GM18526 (cell line): ENCODE results near the gene NLE1.
A peak's percentile ranks its signal among the peaks of the same experiment; 100 is the strongest.

ENCODE experiments used
- POLR2A ChIP-seq: IDR thresholded peaks from 3 replicates; pipeline ENCODE4 v1.6.1; 2011; ENCODE audit not compliant: insufficient read length; ENCODE audit errors: extremely low read depth

NLE1 gene

GRCh38 chr17:35083071-35083470 is 59.0 kb downstream of the NLE1 start:
- TF ChIP-seq POLR2A = no peak

DNA sequence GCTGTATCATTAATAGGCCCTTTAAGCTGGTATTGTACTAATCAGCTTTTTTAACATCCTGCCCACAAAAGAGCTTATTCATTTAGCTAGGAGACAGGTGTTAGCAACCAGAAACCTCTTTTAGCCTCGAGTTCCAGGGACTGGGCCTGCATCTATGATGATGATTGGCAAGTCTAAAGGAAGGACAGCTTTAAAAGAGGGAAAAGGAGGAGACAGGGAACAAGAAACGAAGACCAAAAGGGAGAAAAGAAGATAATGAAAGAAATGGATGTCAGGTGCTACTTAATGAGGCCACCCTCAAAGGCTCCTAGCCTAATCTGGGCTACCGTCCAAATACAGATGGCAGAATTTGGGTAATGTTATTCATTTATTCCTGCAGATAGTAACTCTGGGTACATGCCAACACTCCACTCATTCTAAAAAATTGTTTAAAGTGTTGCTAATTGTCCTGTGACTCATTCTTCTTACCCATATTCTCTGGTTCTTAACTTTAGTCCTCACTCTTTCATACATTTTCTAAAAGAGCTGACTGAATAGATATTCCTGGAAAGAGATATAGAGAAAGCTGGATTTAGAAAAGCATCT is 59.9 kb downstream of the NLE1 start:
- TF ChIP-seq POLR2A = no peak

DNA sequence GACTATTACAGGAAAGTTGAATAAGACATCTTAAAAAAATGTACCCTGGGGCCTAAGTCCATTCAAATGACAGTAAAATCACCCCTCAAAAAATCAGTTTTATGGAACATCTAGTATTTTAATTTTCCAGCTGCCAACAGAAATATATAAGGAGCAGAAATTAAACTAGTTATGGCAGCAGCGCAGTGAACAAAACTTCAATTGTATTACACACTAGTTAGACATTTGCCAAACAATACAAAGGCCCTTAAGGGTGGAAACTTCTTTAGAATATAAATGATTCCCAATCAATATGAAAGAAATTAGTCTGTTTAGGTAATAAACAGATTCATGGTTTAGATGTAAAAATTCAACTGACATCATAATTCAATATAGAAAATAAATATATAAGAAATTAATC is 60.5 kb downstream of the NLE1 start:
- TF ChIP-seq POLR2A = no peak

DNA sequence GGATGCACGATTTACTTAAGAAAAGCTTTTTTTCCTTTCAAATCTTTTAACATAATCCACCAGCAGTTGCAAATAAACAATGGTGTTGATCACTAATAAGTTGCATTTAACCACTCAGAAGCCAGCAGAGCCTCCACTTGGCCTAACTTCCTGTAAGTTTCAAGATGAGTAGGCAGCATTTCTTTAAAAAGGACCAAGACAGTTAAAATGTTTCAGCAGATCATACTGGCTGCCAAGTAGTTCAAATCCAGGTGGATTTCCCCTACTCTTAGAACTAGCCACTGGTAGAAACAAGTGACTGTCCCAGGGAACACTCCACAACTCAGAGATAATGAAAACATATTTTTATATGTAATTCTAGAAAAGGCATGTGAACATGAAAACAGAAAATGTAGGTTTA is 61.6 kb downstream of the NLE1 start:
- peak; percentile 18 for TF ChIP-seq POLR2A

DNA sequence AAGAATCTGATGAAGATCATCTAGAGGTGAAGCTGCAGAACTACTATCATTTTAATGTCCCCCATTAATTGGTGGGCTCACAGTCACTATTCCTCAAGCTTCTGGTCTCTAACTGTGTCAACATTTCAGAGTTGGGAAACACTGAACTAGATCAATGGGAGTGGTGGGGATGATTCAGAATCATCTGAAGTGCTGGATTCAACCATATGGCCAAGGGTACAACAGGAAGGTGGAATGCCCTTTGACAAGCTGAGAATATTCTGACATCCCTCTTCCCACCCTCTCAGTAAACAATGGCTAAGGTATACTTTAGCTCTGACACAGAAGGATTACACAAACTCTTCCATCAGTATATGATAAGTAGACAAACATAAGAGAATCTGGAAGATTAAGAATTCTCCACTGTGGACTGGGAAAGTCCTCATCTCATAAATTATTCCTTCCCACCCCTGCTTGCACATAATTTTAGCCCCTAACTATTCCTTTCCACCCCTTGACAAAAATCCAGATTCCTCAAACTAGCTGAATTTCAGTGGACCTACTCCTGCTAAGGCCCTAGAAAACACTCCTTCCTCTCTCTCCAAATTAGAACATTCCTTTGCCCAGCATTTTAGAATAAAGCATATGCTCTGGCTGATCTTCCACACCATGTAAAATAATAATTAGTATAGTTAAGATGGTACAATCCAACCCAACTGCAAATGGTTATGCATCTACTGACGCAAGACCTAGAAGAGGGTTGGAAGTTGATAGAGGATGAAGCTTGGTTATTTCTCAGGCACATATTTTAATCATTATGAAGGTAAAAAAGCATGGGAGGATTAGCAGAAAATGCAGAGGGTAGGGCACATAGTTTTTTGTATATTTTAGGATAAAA is 62.3 kb downstream of the NLE1 start:
- no peak for TF ChIP-seq POLR2A
